GM21423 (cell line): ENCODE measurements around the gene ARHGEF2.

Experiments used
- ATAC-seq: cut with Tn5 transposase; IDR thresholded peaks from one replicate; pipeline ENCODE4 v1.9.1; 2021; ENCODE audit warnings: mild to moderate bottlenecking, moderate library complexity; ENCODE audit not compliant: unreplicated experiment

Gene ARHGEF2

GRCh38 chr1:155978325-155978972, at the start of gene ARHGEF2:
Gene ARHGEF2, minus strand, starts transcription at chr1:155978547. Its CDS starts 120 bp downstream, at chr1:155978427.
- ATAC-seq = peak; percentile 57

GRCh38 chr1:156026588-156026987, 48.2 kb upstream of the ARHGEF2 start:
- ATAC-seq = no peak

GRCh38 chr1:156025876-156026275, 47.5 kb upstream of the ARHGEF2 start:
- no peak for ATAC-seq

GRCh38 chr1:156024801-156025200, 46.5 kb upstream of the ARHGEF2 start:
- no peak for ATAC-seq

- no peak for ATAC-seq
These were observed 43.6 kb upstream of the ARHGEF2 start for GRCh38 chr1:156021954-156022353.

GRCh38 chr1:156021093-156021428, 42.7 kb upstream of the ARHGEF2 start:
- no peak for ATAC-seq

GRCh38 chr1:156020293-156021092, 42.1 kb upstream of the ARHGEF2 start, which contains the start of gene SSR2:
Gene SSR2, minus strand, starts transcription at chr1:156020951. Its CDS starts 784 bp downstream, at chr1:156020167.
- peak; percentile 94 for ATAC-seq

GRCh38 chr1:156019946-156020292, 41.6 kb upstream of the ARHGEF2 start:
- ATAC-seq = no peak

GRCh38 chr1:156014829-156015228, 36.5 kb upstream of the ARHGEF2 start:
- no peak for ATAC-seq

GRCh38 chr1:156012051-156012817, 33.9 kb upstream of the ARHGEF2 start:
- peak; percentile 86 for ATAC-seq

- no peak for ATAC-seq
These were observed 31.1 kb upstream of the ARHGEF2 start for GRCh38 chr1:156009404-156009803.

GRCh38 chr1:156006666-156007376, 28.5 kb upstream of the ARHGEF2 start:
- no peak for ATAC-seq

- no peak for ATAC-seq
These were observed 26.7 kb upstream of the ARHGEF2 start for GRCh38 chr1:156004843-156005584.

- no peak for ATAC-seq
These were observed 25.5 kb upstream of the ARHGEF2 start for GRCh38 chr1:156003923-156004188.

- no peak for ATAC-seq
These were observed 24.0 kb upstream of the ARHGEF2 start for GRCh38 chr1:156002188-156002911.

- no peak for ATAC-seq
These were observed 23.4 kb upstream of the ARHGEF2 start for GRCh38 chr1:156001662-156002171.

GRCh38 chr1:156001021-156001661, 22.8 kb upstream of the ARHGEF2 start:
- no peak for ATAC-seq

GRCh38 chr1:155999964-156000363, 21.6 kb upstream of the ARHGEF2 start:
- ATAC-seq = no peak

- ATAC-seq = no peak
These were observed 17.8 kb upstream of the ARHGEF2 start for GRCh38 chr1:155996166-155996565.
